ENCODE results near the gene ADM2.
"Not testable (repeated sequence)": the region's sequence is repeated elsewhere in the genome, so short reads cannot be mapped to it uniquely, and the experiment has no call there.

Gene ADM2

DNA sequence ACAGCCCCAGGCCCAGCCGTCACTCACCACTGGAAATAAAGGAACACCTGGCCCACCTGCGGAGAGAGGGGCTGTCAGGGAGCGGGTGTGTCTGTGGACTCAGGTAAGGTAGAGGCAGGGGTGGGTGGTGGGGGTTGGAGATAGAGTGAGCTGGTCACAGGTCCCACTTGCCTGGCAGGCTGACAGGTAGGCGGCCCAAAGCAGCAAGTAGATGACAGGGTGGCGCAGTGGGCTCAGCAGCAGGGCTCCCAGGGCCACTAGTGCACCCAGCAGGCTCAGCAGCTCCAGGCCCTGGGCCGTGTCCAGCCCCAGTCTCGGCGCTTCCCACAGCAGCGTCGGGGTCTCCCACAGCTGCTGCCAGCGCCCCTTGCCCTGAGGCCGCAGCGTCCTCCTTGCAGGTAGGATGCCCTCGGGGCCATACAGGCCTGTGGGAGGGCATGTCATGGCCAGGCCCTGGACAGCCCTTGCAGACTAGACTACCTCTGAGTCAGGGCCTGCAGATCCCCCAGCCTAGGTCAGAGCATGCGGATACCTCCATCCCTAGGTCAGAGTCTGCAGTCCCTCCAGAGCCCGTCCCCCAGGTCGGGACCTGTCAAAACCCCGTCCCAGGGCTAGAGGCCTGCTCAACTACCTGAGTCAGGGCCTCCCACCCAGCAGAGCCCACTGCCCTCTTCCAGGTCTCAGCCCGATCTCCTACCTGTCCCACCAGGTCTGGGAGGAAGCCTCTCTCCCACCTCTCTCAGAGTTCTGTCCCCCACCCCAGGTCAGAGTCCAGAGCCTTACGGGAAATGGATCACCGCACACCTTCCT is 25.5 kb downstream of the ADM2 start:
- DNase-seq (ENCODE audit: low spot score) = no peak

DNA sequence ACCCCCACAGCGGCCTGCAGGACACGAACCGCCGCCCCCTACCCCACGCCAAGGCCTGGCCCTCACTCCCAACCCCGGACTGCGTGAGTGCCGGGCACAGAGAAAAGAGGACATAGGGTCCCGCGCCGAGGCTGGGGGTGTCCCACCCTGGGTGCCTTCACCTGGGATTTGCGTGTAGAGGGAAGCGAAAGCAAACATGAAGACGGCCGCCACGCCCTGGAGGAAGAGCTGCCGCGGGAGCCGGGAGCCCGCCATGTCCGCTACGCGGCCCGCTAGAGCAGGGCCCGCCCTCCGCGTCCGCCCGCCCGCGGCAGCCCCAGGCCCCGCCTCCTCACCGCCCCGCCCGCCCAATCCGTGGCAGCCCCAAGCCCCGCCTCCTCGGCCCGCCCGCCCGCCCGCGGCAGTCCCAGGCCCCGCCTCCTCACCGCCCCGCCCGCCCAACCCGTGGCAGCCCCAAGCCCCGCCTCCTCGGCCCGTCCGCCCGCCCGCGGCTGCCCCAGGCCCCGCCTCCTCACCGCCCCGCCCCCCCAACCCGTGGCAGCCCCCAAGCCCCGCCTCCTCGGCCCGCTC is 26.2 kb downstream of the ADM2 start, which contains the start of gene LMF2:
Gene LMF2 (minus strand): TSS at position 282 of the 570 bp plus-strand sequence. CDS start 27 bp downstream, at position 255.
- DNase-seq (ENCODE audit: low spot score) = peak; percentile 99

DNA sequence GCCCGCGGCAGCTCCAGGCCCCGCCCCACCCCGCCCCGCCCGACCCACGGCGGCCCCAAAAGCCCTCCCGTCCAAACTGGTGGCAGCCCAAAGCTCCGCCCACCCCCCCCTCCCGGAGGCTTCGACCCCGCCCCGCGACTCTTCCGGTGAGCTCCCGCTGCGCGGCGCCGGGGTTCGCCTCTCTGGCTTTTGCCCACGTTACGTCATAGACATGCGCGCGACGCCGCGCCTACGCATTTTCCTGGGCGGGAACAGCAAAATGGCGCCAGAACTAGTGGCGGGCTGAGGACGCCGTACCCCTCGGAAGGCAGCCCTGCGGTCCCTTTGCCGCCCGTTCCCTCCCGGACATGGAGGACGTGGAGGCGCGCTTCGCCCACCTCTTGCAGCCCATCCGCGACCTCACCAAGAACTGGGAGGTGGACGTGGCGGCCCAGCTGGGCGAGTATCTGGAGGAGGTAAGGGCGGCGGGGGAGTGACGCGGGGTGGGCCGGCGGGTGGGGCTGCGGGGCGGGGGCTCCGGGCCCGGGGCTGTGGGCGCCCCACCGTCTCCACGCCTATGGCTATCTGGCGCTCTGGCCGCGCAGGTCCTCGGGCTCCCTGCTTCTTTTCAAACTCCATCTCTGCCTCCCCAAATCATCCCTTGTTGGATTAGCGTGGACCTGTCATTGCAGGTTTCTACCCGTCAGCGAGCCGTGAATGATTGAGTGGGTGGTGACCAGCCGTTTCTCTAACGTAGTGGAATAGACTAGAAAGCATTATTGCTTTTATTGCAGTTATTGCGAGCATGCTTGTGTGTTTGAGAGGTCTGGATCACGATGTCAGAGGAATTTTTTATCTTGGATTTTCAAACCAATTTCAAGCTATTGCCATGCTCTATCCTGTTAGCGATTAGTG is 26.9 kb downstream of the ADM2 start, which contains the start of gene NCAPH2:
Gene NCAPH2 (plus strand): TSS at position 234 of the 894 bp plus-strand sequence. CDS start 114 bp downstream, at position 348.
- DNase-seq (ENCODE audit: low spot score) = peak; percentile 84

DNA sequence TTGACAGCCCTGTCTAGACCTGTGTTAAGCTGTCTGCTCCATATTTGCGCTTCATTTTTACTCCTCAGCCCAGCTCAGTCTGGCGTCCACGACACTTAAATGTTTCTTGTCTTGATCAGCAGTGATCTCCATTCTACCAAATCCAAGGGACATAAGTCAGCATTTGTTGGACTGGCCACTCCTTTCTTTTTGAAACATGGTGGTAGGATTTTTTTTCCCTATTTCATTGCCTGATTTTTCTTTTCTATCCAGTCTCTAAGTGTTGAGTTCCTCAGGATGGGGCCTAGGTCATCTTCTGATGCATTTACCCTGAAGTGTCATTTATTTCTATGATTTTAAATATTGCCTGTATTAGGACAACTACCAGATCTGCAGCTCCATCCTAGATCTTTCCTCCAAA is 27.6 kb downstream of the ADM2 start:
- no peak for DNase-seq (ENCODE audit: low spot score)

DNA sequence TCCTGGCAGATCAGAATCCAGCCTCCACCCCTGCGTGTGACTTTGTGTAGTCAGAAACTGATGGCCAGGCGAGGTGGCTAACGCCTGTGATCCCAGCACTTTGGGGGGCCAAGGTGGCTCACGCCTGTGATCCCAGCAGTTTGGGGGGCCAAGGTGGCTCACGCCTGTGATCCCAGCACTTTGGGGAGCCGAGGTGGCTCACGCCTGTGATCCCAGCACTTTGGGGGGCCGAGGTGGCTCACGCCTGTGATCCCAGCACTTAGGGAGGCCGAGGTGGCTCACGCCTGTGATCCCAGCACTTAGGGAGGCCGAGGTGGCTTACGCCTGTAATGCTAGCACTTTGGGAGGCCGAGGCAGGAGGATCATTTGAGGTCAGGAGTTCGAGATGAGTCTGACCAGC is 31.8 kb downstream of the ADM2 start:
- DNase-seq (ENCODE audit: low spot score) = no peak

DNA sequence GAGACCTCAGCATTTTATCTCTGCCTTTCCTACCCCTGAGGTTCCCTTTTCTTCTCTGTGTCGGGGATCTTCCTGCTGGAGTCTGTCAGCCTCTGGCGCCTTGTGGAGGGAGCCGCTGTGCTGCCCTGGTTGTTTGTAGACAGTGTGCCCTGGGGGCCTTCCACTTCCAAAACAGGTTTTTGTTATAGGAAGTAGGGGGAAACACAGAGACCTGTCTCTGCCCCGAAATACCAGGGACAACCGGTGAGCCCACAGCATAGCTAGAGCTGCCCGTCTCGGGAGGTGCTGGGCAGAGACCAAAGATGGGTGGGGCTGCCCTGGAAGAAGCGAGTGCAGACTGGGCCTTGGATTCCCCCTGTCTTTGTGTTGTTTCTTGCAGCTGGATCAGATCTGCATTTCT is 34.7 kb downstream of the ADM2 start:
- DNase-seq (ENCODE audit: low spot score) = no peak

DNA sequence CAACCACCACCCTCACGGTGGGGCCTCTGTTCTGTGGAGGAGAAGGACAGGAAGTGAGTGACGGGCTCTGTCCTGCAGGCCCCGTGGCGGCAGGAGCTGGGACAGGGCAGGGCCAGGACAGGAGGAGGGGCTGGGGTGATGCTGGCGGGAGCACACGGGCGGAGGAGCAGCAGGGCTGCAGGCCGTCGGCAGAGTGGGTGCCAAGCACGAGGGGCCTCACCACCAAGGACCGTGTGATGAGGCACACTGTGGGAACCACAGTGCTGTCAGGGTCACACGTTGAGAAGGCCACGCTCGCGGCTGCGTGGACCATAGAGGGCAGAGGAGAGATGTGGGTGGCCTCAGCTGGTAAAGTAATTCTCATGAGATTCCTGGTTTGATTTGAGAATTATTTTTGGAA is 35.5 kb downstream of the ADM2 start:
- DNase-seq (ENCODE audit: low spot score) = peak; percentile 8

DNA sequence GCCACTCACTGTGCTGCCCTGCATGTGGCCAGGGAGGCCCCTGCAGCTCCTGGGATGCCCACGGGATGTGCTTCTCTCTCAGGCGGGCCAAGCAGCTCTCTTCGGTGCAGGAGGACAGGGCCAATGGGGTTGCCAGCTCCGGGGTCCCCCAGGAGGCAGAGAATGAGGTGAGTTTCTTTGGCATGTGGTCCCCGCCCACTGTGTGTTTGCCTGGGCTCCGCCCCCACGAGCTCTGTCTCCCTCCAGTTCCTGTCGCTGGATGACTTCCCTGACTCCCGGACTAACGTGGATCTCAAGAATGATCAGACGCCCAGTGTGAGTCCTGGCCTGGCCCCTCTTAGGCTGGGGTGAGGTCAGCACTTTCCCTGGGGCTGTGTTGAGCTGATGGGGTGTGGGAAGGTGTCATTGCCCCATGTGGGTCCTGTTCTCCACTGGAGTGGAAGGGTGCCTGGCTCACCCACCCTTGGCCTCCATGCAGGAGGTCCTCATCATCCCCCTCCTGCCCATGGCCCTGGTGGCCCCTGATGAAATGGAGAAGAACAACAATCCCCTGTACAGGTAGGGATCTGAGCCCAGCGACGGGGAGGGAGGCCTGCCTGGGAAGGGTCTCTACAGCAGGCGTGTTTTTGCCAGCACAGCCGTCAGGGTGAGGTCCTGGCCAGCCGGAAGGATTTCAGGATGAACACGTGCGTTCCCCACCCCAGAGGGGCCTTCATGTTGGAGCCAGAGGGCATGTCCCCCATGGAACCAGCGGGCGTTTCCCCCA is 36.3 kb downstream of the ADM2 start:
- peak; percentile 17 for DNase-seq (ENCODE audit: low spot score)

DNA sequence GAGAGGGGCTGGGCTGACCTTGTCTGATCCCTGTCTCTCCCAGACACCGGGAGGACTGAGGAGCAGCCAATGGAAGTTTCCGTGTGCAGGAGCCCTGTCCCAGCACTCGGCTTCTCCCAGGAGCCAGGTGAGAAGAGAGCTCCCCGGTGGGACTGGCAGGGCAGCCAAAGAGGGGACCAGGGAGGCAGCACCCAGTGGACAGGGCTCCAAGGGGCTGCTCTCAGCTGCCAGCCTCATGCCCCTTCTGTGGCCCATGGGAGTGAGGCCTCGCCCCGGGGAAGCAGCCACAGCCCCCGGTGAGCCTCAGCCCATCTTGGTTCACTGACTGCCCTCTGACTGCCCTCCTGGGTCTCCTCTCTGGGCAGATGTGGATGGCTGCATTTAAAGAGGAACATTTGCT is 37.3 kb downstream of the ADM2 start:
- DNase-seq (ENCODE audit: low spot score) = peak; percentile 18

DNA sequence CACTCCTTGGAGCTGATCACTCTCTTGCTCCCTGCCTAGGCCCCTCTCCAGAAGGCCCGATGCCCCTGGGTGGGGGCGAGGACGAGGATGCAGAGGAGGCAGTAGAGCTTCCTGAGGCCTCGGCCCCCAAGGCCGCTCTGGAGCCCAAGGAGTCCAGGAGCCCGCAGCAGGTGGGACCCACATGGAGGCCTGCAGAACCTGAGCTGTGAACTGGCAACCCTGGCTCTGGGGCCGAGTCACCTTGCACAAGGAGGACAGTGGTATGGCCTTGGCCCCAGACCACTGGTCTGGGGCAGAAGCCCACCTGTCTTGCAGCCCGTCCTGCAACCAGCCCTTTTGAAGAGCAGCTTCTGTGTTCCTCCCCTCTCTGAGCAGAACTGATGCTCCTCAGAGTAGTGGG is 37.8 kb downstream of the ADM2 start:
- peak; percentile 13 for DNase-seq (ENCODE audit: low spot score)

DNA sequence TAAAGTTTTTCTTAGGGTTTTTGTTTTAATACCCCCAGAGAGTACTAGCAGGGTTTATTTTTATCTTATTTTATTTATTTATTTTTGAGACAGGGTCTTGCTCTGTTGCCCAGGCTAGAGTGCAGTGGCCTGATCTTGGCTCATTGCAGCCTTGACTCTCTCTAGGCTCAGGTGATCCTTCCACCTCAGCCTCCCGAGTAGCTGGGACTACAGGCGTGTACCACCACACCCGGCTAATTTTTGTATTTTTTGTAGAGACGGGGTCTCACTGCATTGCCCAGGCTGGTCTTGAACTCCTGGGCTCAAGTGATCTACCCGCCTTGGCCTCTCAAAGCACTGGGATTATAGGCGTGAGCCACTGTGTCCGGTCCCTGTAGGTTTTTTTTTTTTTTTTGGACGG is 38.8 kb downstream of the ADM2 start:
- DNase-seq (ENCODE audit: low spot score) = not testable (repeated sequence)

DNA sequence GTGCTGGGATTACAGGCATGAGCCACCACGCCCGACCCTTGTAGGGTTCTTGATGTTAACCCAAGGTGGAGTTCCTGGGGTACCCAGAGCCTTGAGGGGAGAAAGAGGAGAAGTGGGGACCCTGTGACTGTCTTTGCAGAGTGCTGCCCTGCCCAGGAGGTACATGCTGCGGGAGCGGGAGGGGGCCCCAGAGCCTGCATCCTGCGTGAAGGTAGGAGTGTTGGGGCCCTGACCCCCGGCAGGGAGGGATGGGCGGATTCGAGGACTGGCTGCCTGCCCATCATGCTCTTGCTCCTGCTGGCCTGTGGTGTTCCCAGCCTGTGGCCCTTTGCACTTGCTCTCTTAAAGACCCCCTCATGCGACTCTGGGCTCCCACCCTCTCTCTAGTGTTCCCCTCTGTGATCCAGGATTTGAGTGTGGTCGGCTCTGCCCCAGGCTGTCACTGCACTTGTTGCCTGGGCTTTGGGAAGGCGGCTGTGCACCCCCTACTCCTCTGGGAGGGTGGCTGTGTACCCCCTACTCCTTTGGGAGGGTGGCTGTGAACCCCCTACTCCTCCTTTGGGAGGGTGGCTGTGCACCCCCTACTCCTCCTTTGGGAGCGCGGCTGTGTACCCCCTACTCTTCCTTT is 39.6 kb downstream of the ADM2 start:
- peak; percentile 18 for DNase-seq (ENCODE audit: low spot score)

DNA sequence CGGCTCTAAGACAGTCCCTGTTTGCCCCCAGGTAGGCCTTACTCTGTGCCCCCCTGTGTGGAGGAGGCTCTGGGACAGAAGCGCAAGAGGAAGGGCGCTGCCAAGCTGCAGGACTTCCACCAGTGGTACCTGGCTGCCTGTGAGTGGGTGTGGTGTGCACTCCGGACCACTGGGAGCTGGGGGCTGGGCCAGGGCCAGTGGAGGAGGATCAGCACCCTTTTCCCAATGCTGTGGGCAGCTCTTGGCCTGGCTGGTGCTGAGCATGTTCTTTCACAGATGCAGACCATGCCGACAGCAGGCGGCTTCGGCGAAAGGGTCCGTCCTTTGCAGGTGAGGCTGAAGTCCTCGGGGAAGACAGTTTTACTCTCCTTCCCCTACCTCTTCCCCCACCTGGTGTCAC is 40.4 kb downstream of the ADM2 start:
- peak; percentile 13 for DNase-seq (ENCODE audit: low spot score)

DNA sequence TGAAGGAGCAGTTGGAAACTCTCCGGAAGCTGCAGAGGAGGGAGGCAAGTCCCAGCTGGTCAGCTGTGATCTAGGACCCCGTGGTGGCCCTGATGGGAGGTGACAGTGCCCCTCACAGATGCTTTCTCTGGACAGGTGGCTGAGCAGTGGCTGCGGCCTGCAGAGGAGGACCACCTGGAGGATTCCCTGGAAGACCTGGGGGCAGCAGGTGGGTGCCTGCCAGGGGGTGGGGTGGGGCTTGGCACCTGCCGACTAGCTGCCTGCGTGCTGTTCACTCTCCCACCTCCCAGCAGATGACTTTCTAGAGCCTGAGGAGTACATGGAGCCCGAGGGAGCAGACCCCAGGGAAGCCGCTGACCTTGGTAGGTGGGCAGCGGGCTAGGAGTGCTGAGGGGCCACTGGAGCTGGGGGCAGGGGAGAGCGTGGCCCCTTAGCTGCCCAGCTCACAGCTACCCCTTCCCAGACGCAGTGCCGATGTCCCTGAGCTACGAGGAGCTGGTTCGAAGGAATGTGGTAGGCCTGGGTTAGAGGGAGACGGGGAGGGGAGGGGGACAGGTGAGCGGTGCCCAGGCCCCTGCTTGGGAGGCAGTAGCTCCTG is 41.0 kb downstream of the ADM2 start:
- DNase-seq (ENCODE audit: low spot score) = peak; percentile 13

DNA sequence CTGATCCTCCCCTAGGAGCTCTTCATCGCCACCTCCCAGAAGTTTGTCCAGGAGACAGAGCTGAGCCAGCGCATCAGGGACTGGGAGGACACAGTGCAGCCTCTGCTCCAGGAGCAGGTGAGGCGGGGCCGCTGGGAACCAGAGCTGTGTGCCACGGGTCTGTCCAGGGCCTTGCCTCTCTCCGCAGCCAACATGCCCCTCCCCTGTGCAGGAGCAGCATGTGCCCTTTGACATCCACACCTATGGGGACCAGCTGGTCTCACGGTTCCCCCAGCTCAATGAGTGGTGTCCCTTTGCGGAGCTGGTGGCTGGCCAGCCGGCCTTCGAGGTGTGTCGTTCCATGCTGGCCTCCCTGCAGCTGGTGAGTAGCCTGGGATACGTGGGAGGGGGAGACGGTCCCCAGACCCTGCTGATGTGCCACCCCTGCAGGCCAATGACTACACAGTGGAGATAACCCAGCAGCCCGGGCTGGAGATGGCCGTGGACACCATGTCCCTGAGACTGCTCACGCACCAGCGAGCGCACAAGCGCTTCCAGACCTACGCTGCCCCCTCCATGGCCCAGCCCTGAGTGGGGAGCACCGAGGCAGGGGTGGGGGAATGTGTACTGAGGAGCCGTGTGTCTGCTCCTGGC is 41.6 kb downstream of the ADM2 start:
- DNase-seq (ENCODE audit: low spot score) = peak; percentile 28

DNA sequence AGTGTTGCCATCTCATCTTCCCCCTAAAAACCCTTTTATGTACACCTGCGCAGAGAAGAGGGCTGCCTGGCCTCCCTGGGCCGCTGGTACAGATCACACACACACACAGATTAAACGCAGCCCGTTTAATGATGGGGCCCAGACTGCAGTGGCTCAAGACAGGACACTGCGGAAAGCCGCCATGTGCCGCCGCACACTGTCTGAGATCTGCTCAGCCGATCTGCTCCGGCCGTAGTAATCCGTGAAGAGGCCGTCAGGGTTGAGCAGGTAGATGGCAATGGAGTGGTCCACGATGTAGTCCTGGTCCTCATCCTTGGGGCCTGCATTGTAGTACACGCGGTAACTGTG is 42.1 kb downstream of the ADM2 start:
- peak; percentile 16 for DNase-seq (ENCODE audit: low spot score)

DNA sequence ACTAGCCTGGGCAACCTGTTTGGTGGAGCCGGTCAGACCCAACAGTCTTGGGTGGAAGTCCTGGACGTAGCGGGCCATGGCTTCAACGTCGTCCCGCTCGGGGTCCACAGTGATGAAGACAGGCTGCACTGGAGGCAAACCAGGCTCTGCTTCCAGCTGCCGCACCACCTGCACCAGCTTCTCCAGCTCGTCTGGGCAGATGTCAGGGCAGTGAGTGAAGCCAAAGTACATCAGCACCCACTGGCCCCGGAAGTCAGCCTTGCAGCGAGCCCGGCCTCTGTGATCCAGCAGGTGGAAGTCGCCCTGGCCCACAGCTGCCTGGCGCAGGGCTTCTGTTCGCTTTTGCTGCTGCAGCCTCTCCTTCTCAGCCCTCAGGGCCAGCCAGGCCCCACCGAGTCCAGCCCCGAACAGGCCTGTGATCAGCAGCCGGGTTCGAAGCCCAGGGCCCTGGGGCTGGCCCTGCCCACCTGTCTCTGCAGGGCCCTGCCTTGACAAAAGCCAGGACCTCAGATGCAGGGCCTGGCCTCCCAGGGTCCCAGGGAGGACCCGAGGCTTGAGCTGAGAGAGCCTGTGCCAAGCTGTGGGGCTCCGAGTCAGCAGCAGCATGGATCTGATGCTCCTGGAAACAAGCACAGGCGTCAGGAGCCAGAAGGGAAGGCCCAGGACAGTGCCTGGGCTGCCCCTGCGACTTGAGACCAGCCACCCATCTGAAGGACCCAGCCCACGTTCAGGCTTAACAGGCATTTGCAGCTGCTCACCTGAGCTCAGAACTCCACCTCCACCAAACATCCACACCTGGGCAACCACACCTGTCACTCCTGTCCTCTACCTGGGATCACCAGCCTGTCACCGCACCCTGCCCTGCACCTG is 42.7 kb downstream of the ADM2 start:
- DNase-seq (ENCODE audit: low spot score) = peak; percentile 33

DNA sequence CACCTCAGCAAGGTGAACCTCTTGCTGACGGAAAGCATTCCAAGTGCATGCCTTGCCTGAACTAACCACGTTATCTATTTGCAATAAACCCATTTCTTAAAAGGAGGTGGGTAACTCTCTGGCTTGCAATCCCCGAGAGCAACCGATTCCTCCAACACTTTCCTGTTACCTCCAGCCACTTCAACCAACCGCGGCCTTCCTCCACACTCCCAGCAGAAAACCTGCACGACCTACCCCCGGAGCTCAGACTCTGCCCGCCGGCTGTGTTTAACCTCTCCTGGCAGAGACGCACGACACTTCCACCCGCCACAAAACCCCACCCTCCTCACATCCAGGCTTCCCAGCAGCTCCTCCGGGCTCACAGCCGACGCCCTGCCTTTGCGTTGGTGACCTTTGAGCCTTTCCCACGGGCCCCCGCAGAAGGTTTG is 43.3 kb downstream of the ADM2 start:
- DNase-seq (ENCODE audit: low spot score) = peak; percentile 54

DNA sequence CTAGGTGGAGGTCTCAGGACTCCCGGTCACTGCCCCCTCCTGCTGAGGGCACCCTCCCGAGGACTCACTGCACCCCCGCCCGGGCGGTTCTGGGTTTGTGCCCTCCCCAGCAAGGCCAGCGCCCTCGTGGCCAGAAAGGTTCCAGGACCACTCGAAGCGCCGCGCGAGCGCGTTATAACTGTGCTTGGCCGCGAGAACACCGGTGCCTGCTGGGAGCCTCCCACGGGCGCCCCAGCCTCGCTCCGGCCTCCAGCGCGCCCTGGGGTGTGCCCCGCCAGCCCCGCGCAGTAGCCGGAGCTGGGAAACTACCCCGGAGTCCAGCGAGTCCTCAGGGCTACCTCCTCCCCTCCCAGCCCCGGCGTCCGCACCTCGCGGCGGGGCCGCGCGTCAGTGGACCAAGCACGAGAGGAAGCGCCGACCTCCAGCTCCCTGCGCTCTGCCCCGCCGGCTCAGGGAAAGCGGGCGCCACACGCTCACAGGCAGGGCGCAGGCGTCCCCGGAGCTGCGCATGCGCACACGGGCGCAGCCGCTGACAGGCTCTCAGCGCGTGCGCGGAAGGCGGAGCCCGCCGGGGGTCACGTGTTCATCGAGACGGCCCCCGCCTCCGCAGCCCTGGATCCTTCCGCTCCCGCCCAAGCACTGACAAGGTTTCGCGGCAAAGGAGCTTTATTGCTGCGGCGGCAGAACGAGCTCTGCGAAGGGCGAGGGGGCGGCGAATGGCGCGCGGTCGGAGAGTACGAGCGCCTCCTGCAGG is 43.9 kb downstream of the ADM2 start, which contains the start of gene SCO2:
Gene SCO2 (minus strand): TSS at position 495 of the 754 bp plus-strand sequence. CDS start 1,187 bp downstream, outside the sequence.
- DNase-seq (ENCODE audit: low spot score) = peak; percentile 100
